K562 (cell line): ENCODE measurements around the gene ARID3B.

ENCODE experiments used
- ATF2 ChIP-seq: sonication (generic); formaldehyde crosslinking; IDR thresholded peaks from 2 replicates; pipeline ENCODE4 v1.8.1; 2022; ENCODE audit warnings: missing genetic modification reagents
- CTCF ChIP-seq, 3 experiments: IDR thresholded peaks in 2 of 3; conservative IDR thresholded peaks in 1 of 3; 2 replicates each; pipeline ENCODE4 v1.5.1; 2011 to 2012; ENCODE audit warnings: low read length in 3 of 3, mild to moderate bottlenecking in 3 of 3, control low read depth in 2 of 3, improper control_type of control experiment in 1 of 3, inconsistent platforms in 1 of 3, low read depth in 1 of 3, mixed read lengths in 1 of 3, moderate library complexity in 1 of 3; ENCODE audit not compliant: insufficient read depth in 2 of 3
- EZH2 ChIP-seq: IDR thresholded peaks from 2 replicates; pipeline ENCODE4 v1.6.1; 2012; ENCODE audit warnings: low read depth, mild to moderate bottlenecking, inconsistent platforms, low read length, borderline replicate concordance
- KLF16 ChIP-seq: IDR thresholded peaks from 2 replicates; pipeline ENCODE4 v1.6.1; 2016; ENCODE audit warnings: antibody characterized with exemption
- POLR2AphosphoS5 ChIP-seq: IDR thresholded peaks from 2 replicates; pipeline ENCODE4 v1.6.1; 2011; ENCODE audit warnings: mild to moderate bottlenecking, low read depth, low read length, moderate library complexity; ENCODE audit not compliant: control insufficient read depth, insufficient read depth
- ZNF174 ChIP-seq: fragments of 250-450 bp; sonication (Bioruptor Pico); IDR thresholded peaks from 2 replicates; pipeline ENCODE4 v1.4.0; 2020; ENCODE audit warnings: mild to moderate bottlenecking
- ZNF212 ChIP-seq: fragments of 450-650 bp; formaldehyde crosslinking; IDR thresholded peaks from 2 replicates; pipeline ENCODE4 v1.4.0; 2020; ENCODE audit warnings: mild to moderate bottlenecking

GRCh38 chr15:74511583-74511982 lies 29.4 kb upstream of the ARID3B start:
- no peak for TF ChIP-seq KLF16
- no peak for TF ChIP-seq ZNF174 (CRISPR knock-in tag)
- TF ChIP-seq ATF2 (CRISPR knock-in tag) = no peak
- TF ChIP-seq ZNF212 (CRISPR knock-in tag) = no peak
- no peak for TF ChIP-seq EZH2
- no peak for TF ChIP-seq CTCF (IDR thresholded peaks at IDR 0.05 in 2 of 3, conservative IDR thresholded peaks at IDR 0.05 in 1 of 3; ENCODE audit: insufficient read depth in 2 of 3, low read depth in 1 of 3, low read length in 3 of 3)
- no peak for TF ChIP-seq POLR2AphosphoS5
